Measurements from ENCODE around the gene BCLAF1. TPM values are rescaled to one million over a fixed set of nuclear protein-coding genes. Genes with fewer than 3 reads are reported as not detected.

The BCLAF1 gene
- total and polyA plus RNA-seq, 9 of the 15 experiments (the other 6 are each of a cell fraction or from before 2014, with no cell fraction given) = 65.4 to 286 (median 165) TPM

- TF ChIP-seq MGA (IDR thresholded peaks at IDR 0.05) (no peak), ZNF347 (CRISPR knock-in tag; IDR thresholded peaks at IDR 0.05; ENCODE audit: low read depth) (0 out of 2 replicates have a peak, but pooled peaks have one; percentile 65), CTBP1 (IDR thresholded peaks at IDR 0.05; ENCODE audit: borderline replicate concordance) (no peak; the same call in none of the 2 replicates)
These were observed at the start of gene BCLAF1 (continued) for GRCh38 chr6:136289579-136290409.
